Sigmoid colon (tissue), 4 donors: Measurements from ENCODE around the gene TBC1D2B.

Experiments used
- POLR2A ChIP-seq, 2 donors: fragments of 450-650 bp; IDR thresholded peaks; one replicate each; pipeline ENCODE4 v1.6.1; 2016; ENCODE audit warnings: antibody characterized with exemption in 2 of 2, mild to moderate bottlenecking in 2 of 2, moderate library complexity in 2 of 2
- POLR2AphosphoS5 ChIP-seq, 4 donors: sonication (generic); formaldehyde crosslinking; IDR thresholded peaks; one replicate each; pipeline ENCODE4 v1.6.1; 2017; ENCODE audit warnings: antibody characterized with exemption in 4 of 4
- TF ChIP-seq, protein P1 (sequence below), 4 experiments: fragments of 450-650 bp in 3 of 4; fragments of 200-600 bp in 1 of 4; IDR thresholded peaks; one replicate each; pipeline ENCODE4 v1.5.1; 2016 to 2019; ENCODE audit warnings: antibody characterized with exemption in 4 of 4, mild to moderate bottlenecking in 3 of 4, moderate library complexity in 2 of 4

DNA sequence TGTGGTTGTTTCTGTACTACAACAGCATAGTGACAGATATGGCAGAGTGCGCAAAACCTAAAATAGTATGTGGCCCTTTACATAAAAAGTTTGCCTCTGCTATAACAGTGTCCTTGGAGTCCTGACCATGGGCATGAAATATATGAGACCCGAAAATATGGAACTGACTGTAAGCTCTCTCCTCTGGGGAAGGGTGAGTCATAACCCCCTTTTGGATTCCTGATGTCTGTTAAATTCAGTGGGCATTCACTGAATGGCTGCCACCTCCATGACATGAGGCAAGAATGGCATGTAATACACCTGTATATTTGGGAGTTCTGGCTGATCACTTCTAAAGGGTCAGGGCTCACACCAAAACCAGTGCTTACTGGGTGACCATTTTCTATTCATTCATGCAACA lies 6.1 kb downstream of the TBC1D2B start:
- TF ChIP-seq, protein P1, sequence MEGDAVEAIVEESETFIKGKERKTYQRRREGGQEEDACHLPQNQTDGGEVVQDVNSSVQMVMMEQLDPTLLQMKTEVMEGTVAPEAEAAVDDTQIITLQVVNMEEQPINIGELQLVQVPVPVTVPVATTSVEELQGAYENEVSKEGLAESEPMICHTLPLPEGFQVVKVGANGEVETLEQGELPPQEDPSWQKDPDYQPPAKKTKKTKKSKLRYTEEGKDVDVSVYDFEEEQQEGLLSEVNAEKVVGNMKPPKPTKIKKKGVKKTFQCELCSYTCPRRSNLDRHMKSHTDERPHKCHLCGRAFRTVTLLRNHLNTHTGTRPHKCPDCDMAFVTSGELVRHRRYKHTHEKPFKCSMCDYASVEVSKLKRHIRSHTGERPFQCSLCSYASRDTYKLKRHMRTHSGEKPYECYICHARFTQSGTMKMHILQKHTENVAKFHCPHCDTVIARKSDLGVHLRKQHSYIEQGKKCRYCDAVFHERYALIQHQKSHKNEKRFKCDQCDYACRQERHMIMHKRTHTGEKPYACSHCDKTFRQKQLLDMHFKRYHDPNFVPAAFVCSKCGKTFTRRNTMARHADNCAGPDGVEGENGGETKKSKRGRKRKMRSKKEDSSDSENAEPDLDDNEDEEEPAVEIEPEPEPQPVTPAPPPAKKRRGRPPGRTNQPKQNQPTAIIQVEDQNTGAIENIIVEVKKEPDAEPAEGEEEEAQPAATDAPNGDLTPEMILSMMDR (IDR thresholded peaks at IDR 0.05) = no peak
- TF ChIP-seq POLR2AphosphoS5 (IDR thresholded peaks at IDR 0.05) = no peak
- TF ChIP-seq POLR2A (IDR thresholded peaks at IDR 0.05) = no peak
